GM18507 (cell line): ENCODE measurements around the gene BCR.

ENCODE experiments used
- DNase-seq: peaks from one replicate; pipeline ENCODE4 v3.0.0; 2011; ENCODE audit warnings: low read depth; ENCODE audit not compliant: insufficient read length; ENCODE audit errors: extremely low spot score
- FAIRE-seq: peaks from 2 replicates; lab custom pipeline; 2011; peaks lifted over from hg19 to GRCh38; lab: Jason Lieb, UNC

The BCR gene

DNA sequence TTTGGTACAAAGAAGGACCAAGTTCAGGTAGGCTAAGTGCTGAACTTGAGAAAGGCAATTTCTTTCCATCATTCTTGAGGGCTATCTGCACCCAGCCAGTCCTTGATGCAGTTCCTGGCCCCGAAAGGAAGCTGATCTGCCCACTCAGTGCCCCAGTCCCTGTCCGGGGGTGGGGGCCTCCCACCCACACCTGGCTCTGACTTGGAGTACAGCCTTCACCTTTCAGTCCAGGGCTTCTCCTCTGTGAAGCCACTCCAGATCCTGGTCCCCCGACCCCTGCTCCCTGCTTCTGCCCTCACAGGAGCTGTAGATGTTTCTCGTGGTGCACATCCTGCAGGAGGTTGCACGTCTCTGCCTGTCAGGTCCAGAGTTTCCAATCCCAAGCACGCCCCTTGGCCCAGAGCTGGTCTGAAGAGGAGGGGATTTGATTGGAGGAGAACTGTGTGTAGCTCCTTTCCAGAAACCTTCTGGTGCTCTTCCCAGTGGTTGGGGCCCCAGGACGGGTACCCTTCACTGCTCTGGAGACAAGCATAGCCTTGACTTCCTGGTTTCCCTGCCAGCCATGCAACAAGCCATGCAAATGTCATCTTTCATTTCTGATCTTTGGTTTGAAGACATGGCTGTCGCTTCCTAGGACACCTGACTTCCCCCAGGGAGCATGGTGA is 75.3 kb downstream of the BCR start:
- FAIRE-seq (no peak), DNase-seq (no peak)

DNA sequence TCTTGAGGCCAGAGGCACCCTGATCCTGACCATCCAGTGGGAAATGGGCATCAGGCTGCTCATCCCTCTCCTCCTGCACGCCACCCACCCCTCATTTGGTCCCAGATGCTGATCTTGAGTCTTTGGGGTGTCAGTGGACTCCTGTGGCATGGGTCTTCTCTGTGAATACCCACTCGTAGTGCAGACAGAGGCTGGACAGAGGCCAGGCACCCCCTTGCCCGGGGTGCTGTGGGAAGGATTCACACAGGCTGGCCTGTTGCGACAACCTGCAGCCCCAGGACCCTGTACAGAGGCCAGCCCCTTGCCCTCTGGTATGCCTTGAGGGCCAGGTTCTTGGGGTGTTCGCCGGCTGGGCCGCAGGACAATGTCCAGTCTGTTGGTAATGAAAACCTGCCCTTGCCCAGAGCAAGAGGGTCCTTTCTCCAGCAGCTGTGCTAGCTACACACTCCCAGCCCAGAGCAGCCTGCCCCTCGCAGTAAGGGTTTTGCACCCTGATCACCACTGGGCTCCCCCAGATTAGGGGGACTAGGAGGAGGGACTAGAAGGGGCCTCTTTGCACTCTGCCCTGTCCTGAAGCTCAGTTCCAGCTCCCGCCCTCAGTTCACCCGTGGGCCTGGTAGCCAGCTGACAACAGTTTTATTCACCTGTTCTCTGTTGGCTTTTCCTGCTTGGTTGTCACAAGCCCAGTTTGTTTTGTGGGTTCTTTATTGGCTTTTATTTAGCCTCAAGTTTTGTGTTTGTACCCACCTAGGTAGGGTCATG is 76.0 kb downstream of the BCR start:
- FAIRE-seq (no peak), DNase-seq (no peak)

- FAIRE-seq: no peak
- no peak for DNase-seq
These were observed 76.9 kb downstream of the BCR start for GRCh38 chr22:23256986-23257888.

DNA sequence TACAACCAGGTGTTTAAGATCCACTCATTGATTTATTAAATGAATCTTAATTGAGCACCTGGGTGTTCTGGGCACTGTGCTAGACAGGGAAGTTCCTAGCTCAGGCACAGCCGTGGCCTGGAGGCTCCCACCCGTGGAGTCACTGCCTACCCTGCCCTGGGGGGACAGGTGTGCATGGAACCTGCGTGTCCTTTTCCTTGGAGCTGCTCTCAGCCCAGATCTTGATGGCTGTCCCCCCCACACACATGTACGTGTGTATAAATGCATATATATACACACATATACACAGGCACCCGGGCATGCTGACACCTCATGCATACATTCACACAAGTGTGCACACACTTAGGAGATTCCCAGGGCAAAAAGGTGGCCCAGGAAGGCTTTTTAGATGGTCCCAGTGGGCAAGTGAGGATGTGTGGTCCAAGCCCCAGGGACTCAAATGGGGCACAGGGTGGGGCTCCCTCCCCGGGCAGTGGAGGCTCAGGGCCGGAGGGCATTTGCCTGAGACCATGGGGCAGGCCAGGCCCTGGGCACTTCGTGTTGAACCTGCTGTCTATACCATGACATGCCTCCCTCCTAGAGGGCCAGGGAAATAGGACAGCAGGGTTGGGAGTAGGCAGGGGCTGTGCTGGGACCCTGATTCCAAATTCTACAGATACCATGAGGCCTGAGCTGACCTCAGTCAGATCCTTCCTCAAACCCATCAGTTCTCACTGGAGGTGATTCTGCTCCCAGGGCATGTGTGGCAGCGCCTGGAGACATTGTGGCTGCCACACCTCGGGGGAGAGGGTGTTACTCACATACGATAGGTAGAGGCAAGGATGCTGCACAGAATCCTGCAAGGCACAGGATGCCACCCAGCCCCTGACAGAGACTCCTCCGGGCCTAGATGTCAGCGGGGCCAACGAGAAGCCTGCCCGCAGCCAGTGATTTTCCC is 77.8 kb downstream of the BCR start:
- FAIRE-seq (no peak), DNase-seq (no peak)

- FAIRE-seq: no peak
- DNase-seq: no peak
These were observed 78.5 kb downstream of the BCR start for GRCh38 chr22:23258826-23259170.

DNA sequence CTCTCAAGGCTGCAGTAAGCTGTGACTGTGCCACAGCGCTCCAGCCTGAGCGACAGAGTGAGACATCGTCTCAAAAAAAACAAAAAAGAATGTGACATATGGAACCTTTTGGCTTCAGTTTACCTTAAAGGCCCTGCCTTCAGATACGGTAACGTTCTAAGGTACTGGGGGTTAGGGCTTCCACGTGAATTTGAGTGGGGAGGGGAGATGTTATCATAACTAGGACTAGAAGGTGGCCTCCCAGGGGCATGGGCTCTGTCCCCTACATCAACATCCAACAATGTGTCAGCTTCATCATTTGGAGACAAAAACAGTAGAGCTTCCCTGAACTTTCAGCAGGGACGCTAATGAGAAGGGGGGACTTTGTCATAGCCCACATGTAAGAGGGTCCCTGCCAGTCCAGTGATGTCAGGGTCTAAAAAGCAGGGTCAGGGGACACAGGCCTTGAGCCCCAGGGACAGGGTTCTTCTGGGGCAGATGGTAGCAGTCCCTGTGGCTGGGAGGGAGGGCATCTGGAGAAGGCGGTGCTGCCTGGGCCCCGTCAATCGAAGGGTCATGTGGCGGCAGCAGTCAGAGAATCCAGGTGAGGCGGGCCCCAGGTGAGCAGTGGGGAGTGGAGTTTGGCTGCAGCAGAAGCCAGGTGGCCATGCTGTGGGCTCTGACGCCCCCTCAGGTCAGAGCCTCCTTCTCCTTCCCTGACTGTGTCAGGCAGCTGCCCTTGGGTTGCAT is 79.8 kb downstream of the BCR start:
- DNase-seq: no peak
- no peak for FAIRE-seq

- FAIRE-seq: no peak
These were observed 80.6 kb downstream of the BCR start for GRCh38 chr22:23260645-23261581.

GRCh38 chr22:23261900-23262450 is 81.7 kb downstream of the BCR start:
- DNase-seq (no peak), FAIRE-seq (no peak)

More at GRCh38 chr22:23260645-23261581, 80.6 kb downstream of the BCR start:
- DNase-seq: no peak

GRCh38 chr22:23262518-23263332 is 82.4 kb downstream of the BCR start:
- no peak for FAIRE-seq
- no peak for DNase-seq

DNA sequence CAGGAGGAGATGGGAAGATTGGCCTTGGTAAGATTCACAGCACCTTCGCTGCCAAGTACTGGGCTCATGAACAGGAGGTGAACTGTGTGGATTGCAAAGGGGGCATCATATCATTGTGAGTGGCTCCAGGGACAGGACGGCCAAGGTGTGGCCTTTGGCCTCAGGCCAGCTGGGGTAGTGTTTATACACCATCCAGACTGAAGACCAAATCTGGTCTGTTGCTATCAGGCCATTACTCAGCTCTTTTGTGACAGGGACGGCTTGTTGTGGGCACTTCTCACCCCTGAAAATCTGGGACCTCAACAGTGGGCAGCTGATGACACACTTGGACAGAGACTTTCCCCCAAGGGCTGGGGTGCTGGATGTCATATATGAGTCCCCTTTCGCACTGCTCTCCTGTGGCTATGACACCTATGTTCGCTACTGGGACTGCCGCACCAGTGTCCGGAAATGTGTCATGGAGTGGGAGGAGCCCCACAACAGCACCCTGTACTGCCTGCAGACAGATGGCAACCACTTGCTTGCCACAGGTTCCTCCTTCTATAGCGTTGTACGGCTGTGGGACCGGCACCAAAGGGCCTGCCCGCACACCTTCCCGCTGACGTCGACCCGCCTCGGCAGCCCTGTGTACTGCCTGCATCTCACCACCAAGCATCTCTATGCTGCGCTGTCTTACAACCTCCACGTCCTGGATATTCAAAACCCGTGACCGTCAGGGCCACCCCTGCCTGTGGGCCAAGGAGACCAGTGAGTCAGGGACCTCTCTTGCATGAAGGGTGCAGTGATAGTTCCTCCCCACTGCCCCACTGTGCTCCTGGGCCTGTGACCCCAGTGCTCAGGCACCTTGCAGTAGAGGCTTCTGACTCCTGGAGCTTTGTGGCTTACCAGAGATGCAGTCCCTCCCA is 83.6 kb downstream of the BCR start:
- no peak for FAIRE-seq

GRCh38 chr22:23264610-23265367 is 84.5 kb downstream of the BCR start:
- no peak for FAIRE-seq
- DNase-seq: no peak

More for the DNA sequence above, 83.6 kb downstream of the BCR start:
- DNase-seq: no peak

- DNase-seq: no peak
- FAIRE-seq: no peak
These were observed 85.0 kb downstream of the BCR start for GRCh38 chr22:23265368-23265700.

DNA sequence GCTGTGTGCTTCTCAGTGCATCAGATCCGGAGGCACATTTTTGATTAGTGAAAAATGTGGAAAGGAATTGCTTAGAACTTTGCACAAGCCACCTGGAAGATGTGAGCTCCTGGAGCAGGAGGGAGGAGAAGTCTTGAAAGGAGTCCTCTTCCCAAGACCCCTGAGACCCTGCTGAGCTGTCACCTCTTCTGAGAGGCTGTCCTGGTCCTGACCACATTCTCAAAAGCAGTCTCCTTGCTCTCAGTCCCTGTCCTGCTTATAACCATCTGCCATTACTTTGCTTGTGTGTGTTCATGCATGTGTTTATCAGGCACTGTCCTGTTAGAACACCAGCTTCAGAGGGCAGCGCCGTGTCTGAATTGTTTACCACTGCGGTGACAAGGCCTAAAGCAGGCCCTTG is 86.5 kb downstream of the BCR start:
- FAIRE-seq (no peak), DNase-seq (no peak)

GRCh38 chr22:23267226-23268043 is 87.1 kb downstream of the BCR start:
- DNase-seq: no peak
- FAIRE-seq: no peak
